HEK293T (cell line): ENCODE measurements around the gene CAST.

ENCODE experiments used
- CTCF ChIA-PET: fragments of 350-600 bp; formaldehyde crosslinking; extraction: SDS; loops from one replicate; lab custom pipeline; 2021; ENCODE audit warnings: antibody characterized with exemption, inconsistent platforms; lab: Yijun Ruan, JAX
- POLR2A ChIA-PET: fragments of 350-600 bp; formaldehyde crosslinking; extraction: SDS; loops from one replicate; lab custom pipeline; 2020; ENCODE audit warnings: antibody characterized with exemption, inconsistent platforms; lab: Yijun Ruan, JAX
- DNase-seq: peaks from one replicate; pipeline ENCODE4 v3.0.0; 2012; ENCODE audit warnings: mixed read lengths; ENCODE audit errors: extremely low spot score
- ARNT ChIP-seq: fragments of 450-650 bp; IDR thresholded peaks from 2 replicates; pipeline ENCODE4 v1.6.1; 2017; ENCODE audit warnings: mild to moderate bottlenecking
- BHLHE40 ChIP-seq: fragments of 450-650 bp; IDR thresholded peaks from 2 replicates; pipeline ENCODE4 v1.6.1; 2016; ENCODE audit warnings: mild to moderate bottlenecking, moderate library complexity, borderline replicate concordance
- CTBP1 ChIP-seq: fragments of 450-650 bp; IDR thresholded peaks from 2 replicates; pipeline ENCODE4 v1.6.1; 2016; ENCODE audit warnings: borderline replicate concordance
- ELF4 ChIP-seq: fragments of 450-650 bp; IDR thresholded peaks from 2 replicates; pipeline ENCODE4 v1.6.1; 2017; ENCODE audit warnings: antibody characterized with exemption
- FOXA1 ChIP-seq: fragments of 450-650 bp; IDR thresholded peaks from 2 replicates; pipeline ENCODE4 v1.6.1; 2016; ENCODE audit warnings: mild to moderate bottlenecking
- FOXK2 ChIP-seq: fragments of 450-650 bp; IDR thresholded peaks from 2 replicates; pipeline ENCODE4 v1.6.1; 2016; ENCODE audit warnings: mild to moderate bottlenecking
- FOXM1 ChIP-seq: fragments of 450-650 bp; IDR thresholded peaks from 2 replicates; pipeline ENCODE4 v1.6.1; 2017; ENCODE audit warnings: mild to moderate bottlenecking, borderline replicate concordance
- HDGF ChIP-seq: fragments of 450-650 bp; IDR thresholded peaks from 2 replicates; pipeline ENCODE4 v1.6.1; 2017; ENCODE audit warnings: antibody characterized with exemption, borderline replicate concordance
- L3MBTL2 ChIP-seq: fragments of 450-650 bp; conservative IDR thresholded peaks from 2 replicates; pipeline ENCODE4 v1.6.1; 2016; ENCODE audit warnings: mild to moderate bottlenecking
- LEF1 ChIP-seq: fragments of 450-650 bp; IDR thresholded peaks from 2 replicates; pipeline ENCODE4 v1.6.1; 2017; ENCODE audit warnings: mild to moderate bottlenecking, borderline replicate concordance
- NFRKB ChIP-seq: fragments of 450-650 bp; IDR thresholded peaks from 2 replicates; pipeline ENCODE4 v1.6.1; 2016; ENCODE audit warnings: mild to moderate bottlenecking, moderate library complexity
- SP1 ChIP-seq: fragments of 450-650 bp; IDR thresholded peaks from 2 replicates; pipeline ENCODE4 v1.6.1; 2017
- SUZ12 ChIP-seq: fragments of 450-650 bp; IDR thresholded peaks from 2 replicates; pipeline ENCODE4 v1.6.1; 2016; ENCODE audit warnings: mild to moderate bottlenecking
- TARDBP ChIP-seq: fragments of 450-650 bp; IDR thresholded peaks from 2 replicates; pipeline ENCODE4 v1.6.1; 2016
- ZNF384 ChIP-seq: fragments of 450-650 bp; IDR thresholded peaks from 2 replicates; pipeline ENCODE4 v1.6.1; 2016
- TF ChIP-seq, protein P1 (sequence below): fragments of 450-650 bp; IDR thresholded peaks from 2 replicates; pipeline ENCODE4 v1.6.1; 2016

Gene CAST

GRCh38 chr5:96652769-96653454 lies 9.3 kb upstream of the CAST start:
- ChIA-PET CTCF (interaction anchor here (0.9 kb wide), 1 partner anchor 9 kb away, joined by 3 read pairs; the partner anchor contains the start of gene CAST), POLR2A (no interaction called here)
- TF ChIP-seq LEF1: no peak
- TF ChIP-seq FOXM1: no peak
- no peak for TF ChIP-seq TARDBP
- TF ChIP-seq NFRKB: no peak
- TF ChIP-seq HDGF: no peak
- TF ChIP-seq ELF4: no peak
- no peak for TF ChIP-seq CTBP1
- no peak for TF ChIP-seq FOXK2
- TF ChIP-seq BHLHE40: no peak
- DNase-seq: no peak

GRCh38 chr5:96654209-96654608 lies 8.0 kb upstream of the CAST start:
- ChIA-PET POLR2A (interaction anchor here (0.7 kb wide), 1 partner anchor 48 kb away, joined by 3 read pairs; no protein-coding TSS in a partner anchor), CTCF (interaction anchor here (0.6 to 1.5 kb wide), 3 partner anchors 12 to 93 kb away, joined by 3 to 5 read pairs (median 3); no protein-coding TSS in a partner anchor)
- TF ChIP-seq TARDBP: no peak
- TF ChIP-seq SUZ12: no peak
- TF ChIP-seq FOXA1: no peak
- TF ChIP-seq ELF4: no peak
- TF ChIP-seq SP1: no peak
- no peak for TF ChIP-seq BHLHE40
- no peak for TF ChIP-seq ARNT
- no peak for TF ChIP-seq FOXM1
- no peak for TF ChIP-seq FOXK2
- no peak for TF ChIP-seq HDGF
- no peak for TF ChIP-seq LEF1
- TF ChIP-seq, protein P1, sequence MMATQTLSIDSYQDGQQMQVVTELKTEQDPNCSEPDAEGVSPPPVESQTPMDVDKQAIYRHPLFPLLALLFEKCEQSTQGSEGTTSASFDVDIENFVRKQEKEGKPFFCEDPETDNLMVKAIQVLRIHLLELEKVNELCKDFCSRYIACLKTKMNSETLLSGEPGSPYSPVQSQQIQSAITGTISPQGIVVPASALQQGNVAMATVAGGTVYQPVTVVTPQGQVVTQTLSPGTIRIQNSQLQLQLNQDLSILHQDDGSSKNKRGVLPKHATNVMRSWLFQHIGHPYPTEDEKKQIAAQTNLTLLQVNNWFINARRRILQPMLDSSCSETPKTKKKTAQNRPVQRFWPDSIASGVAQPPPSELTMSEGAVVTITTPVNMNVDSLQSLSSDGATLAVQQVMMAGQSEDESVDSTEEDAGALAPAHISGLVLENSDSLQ: no peak
- TF ChIP-seq ZNF384: no peak
- TF ChIP-seq L3MBTL2: no peak
- no peak for TF ChIP-seq NFRKB
- TF ChIP-seq CTBP1: no peak
- no peak for DNase-seq

DNA sequence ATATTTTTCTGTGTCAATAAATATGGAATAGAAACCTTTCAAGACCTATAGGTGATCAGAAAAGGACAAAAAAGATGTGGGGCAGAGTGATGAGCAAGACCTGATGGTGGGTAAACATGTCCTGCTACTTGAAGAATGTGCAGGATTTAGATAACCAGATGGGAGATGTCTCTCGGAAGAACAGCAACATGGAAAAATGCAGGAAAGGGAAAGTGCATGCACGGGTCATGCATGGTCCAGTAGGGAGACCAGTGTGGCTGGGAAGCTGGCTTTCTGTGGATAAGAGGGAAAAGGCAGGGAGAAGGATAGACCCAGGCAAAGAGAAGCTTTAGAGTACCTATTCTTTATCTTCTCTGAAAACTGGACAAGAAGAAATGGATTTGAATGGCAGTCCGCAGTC lies 7.1 kb upstream of the CAST start:
- POLR2A ChIA-PET: interaction anchor here (0.7 kb wide), 1 partner anchor 26 kb away, joined by 4 read pairs; no protein-coding TSS in a partner anchor
- DNase-seq: no peak
- TF ChIP-seq, protein P1: no peak
- TF ChIP-seq SP1 (no peak), ZNF384 (no peak), LEF1 (no peak), NFRKB (no peak), SUZ12 (no peak), ARNT (no peak), FOXM1 (no peak), L3MBTL2 (no peak), CTBP1 (no peak), ELF4 (no peak), FOXK2 (no peak), FOXA1 (no peak), TARDBP (no peak)
- CTCF ChIA-PET: interaction anchor here (0.7 to 1.5 kb wide), 2 partner anchors 41 to 92 kb away, joined by 3 read pairs; no protein-coding TSS in a partner anchor

GRCh38 chr5:96655506-96655905 lies 6.7 kb upstream of the CAST start:
- POLR2A ChIA-PET: no interaction called here
- DNase-seq: no peak

GRCh38 chr5:96657068-96657467 lies 5.1 kb upstream of the CAST start:
- POLR2A ChIA-PET: no interaction called here
- CTCF ChIA-PET: no interaction called here
- TF ChIP-seq BHLHE40: no peak
- TF ChIP-seq FOXM1: no peak
- no peak for TF ChIP-seq SP1
- no peak for TF ChIP-seq FOXA1
- no peak for TF ChIP-seq CTBP1
- TF ChIP-seq TARDBP: no peak
- no peak for TF ChIP-seq HDGF
- TF ChIP-seq SUZ12: no peak
- DNase-seq: no peak

More at GRCh38 chr5:96655506-96655905, 6.7 kb upstream of the CAST start:
- CTCF ChIA-PET: no interaction called here
- no peak for TF ChIP-seq L3MBTL2
- no peak for TF ChIP-seq CTBP1
- TF ChIP-seq, protein P1: no peak
- TF ChIP-seq FOXK2: no peak
- TF ChIP-seq NFRKB: no peak
- no peak for TF ChIP-seq ELF4
- no peak for TF ChIP-seq ARNT
- no peak for TF ChIP-seq HDGF

DNA sequence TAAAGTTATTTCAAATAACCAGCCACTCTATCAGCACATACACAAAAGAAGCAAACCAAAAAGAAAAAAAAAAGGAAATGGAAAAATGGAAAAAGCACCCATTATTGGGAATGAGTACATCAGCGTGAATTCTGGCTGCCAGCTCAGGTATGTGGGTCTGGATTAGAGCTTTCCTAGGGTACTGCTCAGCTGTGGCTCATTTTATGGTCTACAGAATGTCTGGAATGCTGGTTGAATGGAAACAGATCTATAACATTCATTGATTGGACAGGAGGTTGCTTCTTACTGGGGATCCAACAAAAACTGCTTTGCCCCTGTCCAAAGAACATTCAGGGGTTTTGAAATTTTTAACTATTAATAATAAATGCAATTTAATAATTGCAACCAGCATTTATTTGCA lies 3.9 kb upstream of the CAST start:
- DNase-seq: no peak
- TF ChIP-seq BHLHE40 (no peak), ZNF384 (no peak), TARDBP (no peak), ELF4 (no peak), SUZ12 (no peak), L3MBTL2 (no peak)
- TF ChIP-seq, protein P1: no peak
- POLR2A ChIA-PET: no interaction called here
- CTCF ChIA-PET: no interaction called here
